ENCODE data around the gene TRIML1.
"Not testable (repeated sequence)": the region's sequence is repeated elsewhere in the genome, so short reads cannot be mapped to it uniquely, and the experiment has no call there.

Gene TRIML1

GRCh38 chr4:188154668-188155405, 15.6 kb downstream of the TRIML1 start:
- no peak for DNase-seq (ENCODE audit: low spot score)

GRCh38 chr4:188158336-188158735, 19.1 kb downstream of the TRIML1 start:
- no peak for DNase-seq (ENCODE audit: low spot score)

- not testable (repeated sequence) for DNase-seq (ENCODE audit: low spot score)
Observed at GRCh38 chr4:188159513-188160226, 20.4 kb downstream of the TRIML1 start.

GRCh38 chr4:188160406-188160805, 21.2 kb downstream of the TRIML1 start:
- no peak for DNase-seq (ENCODE audit: low spot score)

GRCh38 chr4:188161167-188161566, 21.9 kb downstream of the TRIML1 start:
- DNase-seq (ENCODE audit: low spot score), result no peak

GRCh38 chr4:188162698-188163097, 23.5 kb downstream of the TRIML1 start:
- DNase-seq (ENCODE audit: low spot score), result no peak

GRCh38 chr4:188168726-188169373, 29.6 kb downstream of the TRIML1 start:
- no peak for DNase-seq (ENCODE audit: low spot score)

- DNase-seq (ENCODE audit: low spot score), result no peak
Observed at GRCh38 chr4:188171551-188171950, 32.3 kb downstream of the TRIML1 start.

GRCh38 chr4:188175288-188175687, 36.0 kb downstream of the TRIML1 start:
- no peak for DNase-seq (ENCODE audit: low spot score)

GRCh38 chr4:188177997-188178675, 38.9 kb downstream of the TRIML1 start:
- no peak for DNase-seq (ENCODE audit: low spot score)

GRCh38 chr4:188178806-188179205, 39.6 kb downstream of the TRIML1 start:
- no peak for DNase-seq (ENCODE audit: low spot score)

- no peak for DNase-seq (ENCODE audit: low spot score)
Observed at GRCh38 chr4:188187106-188187505, 47.9 kb downstream of the TRIML1 start.

- DNase-seq (ENCODE audit: low spot score), result no peak
Observed at GRCh38 chr4:188190461-188190860, 51.2 kb downstream of the TRIML1 start.

- no peak for DNase-seq (ENCODE audit: low spot score)
Observed at GRCh38 chr4:188194421-188194820, 55.2 kb downstream of the TRIML1 start.

GRCh38 chr4:188195389-188195985, 56.2 kb downstream of the TRIML1 start:
- DNase-seq (ENCODE audit: low spot score), result no peak

- DNase-seq (ENCODE audit: low spot score), result no peak
Observed at GRCh38 chr4:188196134-188196735, 57.0 kb downstream of the TRIML1 start.
